Activated T-cell treated with anti-CD3 and anti-CD28 coated beads for 48 hours (primary cell): Measurements from ENCODE around the gene RAB5B.

Experiments
- DNase-seq: peaks from one replicate; pipeline ENCODE4 v3.0.0-alpha.2; 2020; ENCODE audit warnings: low read depth

Gene RAB5B

DNA sequence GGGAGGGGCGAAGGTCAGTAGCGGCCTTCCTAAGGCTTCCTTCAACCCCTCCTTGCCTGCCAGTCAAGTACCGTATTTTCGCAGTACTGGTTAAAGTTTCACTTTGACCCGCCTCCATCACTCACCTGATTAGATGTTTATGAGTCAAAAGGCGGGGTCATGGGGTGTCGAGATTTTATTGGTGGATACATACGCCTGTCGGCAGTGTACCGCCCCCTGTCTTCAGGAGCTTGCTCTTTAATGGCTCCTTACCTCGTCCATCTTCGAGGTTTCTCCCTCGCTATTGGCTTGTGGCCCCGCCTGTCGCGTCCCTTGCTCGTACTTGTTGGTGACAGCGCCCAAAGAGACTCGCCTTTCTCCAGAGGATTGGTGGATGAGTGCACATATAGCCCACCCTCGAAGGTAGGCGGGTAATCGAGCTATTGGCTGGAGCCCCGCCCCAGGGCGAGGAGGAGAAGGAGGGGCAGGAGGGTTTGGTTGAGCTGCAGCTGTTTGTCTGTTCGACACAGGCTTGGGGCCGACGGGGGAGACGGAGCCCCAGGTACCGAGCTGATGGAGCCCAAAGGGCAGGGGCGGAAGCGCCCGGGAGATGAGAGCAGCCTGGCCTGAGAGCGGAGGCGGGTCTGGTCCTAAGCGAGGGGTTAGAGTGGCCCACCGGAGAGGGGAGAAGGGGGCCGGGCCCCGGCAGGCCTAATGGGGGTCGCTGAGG is at the start of gene RAB5B:
RAB5B (plus strand) TSS at position 480 of the 709 bp plus-strand sequence. CDS start 12,883 bp downstream, outside the sequence.
- DNase-seq = peak; percentile 93

DNA sequence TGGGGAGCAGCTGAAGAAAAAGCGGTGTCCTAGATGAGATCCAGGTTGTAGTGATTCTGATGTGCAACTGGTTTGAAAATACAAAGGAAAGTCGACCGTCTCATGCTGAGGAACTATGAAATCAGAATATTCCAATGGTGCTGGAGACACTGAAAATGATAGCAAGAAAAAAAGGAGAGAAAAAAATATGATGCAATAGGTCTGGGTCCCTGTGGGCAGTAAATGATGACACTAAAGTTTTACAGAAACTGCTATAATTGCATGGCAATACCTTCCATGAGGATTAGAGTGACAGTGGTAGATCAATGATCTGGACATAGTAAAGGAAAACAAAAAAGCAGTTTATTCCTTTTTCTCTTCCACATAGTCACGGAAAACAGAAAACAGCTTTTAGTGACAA is 48.5 kb upstream of the RAB5B start:
- DNase-seq = no peak

DNA sequence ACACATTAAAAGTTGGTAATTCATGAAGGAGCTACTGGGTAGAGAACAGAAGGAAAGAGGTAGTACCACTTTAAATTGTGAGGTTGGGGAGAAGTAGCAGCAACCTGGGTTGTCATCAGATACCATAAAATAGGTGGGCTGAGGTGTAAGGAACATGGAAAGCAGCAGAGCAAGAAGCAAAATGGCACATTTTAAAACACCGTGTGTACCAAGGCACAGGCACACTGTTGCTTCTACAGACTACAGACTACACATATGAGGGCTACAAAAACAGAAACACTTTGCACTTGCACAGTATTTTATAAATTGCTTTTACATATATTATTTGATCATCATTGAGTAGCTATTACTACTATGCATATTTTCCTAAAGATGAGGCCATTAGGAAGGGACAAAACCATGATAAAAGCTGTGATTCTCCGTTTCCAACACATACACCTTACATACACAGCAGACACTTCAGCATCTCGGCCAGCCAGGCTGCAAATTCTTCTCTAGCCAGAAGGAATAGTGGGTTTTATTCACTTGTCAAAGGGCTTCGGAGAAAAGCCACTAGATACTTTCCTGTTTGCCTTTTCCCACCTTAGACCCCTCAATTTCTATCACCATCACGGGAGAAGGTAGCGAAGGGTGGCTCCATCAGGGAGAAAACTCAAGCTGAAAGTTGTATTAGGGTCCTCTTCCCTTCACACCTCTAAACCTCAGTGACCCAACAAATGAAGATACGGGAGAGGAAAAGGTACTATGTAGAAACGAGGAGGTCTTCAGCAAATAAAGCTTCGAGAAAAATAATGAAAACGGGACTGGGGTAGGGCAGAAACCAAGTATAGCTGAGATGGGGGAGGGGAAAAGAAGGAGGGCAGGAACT is 47.8 kb upstream of the RAB5B start:
- no peak for DNase-seq

DNA sequence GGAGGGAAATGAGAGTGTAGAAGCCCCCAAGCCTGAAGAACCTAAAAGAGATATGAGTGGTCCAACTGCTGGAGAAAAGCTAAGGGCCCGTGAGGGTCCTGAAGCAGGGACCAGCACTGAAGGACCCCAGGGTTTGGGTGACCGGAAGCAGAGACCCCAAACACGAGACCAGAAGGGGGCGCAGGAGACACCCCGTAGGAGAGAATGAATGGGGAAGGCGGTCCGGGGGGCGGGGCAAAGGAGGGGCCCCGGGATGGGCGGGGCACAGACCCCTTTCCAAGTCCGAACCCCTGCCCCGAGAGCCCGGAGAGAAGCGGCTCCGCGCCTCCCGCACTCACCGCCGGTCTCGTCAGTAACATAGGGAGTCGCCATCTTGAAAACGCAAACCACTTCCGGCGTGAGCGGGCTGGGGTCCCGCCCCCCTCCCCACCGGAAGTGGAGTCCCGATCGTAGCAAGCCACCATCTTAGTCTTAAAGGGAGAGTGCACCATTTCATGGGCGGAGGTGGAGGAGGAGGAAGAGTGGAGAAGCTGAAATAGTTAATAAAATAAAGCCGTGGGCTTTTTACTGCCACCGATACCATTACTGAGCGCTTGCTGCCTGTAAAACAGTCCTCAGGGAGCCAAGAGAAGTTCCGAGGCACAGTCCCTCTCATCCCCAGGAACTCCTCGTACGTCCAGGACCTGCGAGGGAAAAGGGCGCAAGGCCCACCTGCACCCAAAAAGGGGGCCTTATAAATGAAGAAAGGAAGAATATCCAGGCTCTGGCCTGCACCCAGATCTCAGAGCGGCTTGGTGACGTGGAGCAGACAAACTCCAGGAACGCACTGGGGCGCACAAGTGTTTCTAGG is 46.9 kb upstream of the RAB5B start:
- DNase-seq = peak; percentile 92

DNA sequence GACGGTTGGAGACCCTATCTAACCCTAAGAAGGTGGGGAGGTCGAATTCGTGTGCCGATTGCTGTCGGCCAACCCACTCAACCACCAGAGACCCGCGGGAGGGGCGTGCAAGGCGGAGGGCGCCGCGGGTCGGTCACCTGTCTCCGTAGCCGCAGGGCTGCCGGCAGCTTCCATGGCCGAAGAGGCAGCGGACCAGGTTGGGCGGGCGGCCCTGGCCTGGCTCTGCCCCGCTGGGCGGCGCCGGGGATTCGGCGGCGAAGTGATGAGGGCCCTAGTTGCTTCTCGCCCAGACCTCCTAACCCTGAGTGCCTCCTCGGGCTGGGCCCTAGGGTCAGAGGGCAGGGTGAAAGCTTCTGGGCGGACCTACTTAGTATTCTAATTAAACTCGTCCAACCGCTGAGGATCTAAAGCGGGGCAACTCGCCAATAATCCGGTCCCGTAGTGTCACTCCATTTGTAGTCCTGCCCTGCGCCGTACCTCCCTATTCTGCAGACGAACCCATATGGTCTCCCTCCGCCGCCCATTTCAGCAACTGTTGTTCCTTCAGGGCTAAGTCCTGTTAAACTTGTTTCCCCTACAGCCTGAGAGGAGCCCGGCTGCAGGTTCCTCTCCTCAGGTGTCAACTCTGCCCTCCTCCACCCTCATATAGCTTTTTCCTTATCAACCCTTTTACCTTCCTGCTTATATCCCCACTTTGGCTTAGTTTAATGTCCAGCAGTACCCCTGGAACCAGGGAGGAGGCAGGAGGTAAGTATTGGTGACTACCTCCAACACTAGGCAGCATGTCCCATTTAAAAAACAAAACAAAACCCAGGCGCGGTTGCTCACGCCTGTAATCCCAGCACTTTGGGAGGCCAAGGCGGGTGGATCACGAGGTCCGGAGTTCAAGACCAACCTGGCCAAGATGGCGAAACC is 46.0 kb upstream of the RAB5B start, which contains the start of gene PYM1:
PYM1 (minus strand) TSS at position 307 of the 915 bp plus-strand sequence; CDS start at position 174, 133 bp downstream.
- DNase-seq = peak; percentile 63

GRCh38 chr12:55929306-55929791 is 44.5 kb upstream of the RAB5B start:
- peak; percentile 81 for DNase-seq

DNA sequence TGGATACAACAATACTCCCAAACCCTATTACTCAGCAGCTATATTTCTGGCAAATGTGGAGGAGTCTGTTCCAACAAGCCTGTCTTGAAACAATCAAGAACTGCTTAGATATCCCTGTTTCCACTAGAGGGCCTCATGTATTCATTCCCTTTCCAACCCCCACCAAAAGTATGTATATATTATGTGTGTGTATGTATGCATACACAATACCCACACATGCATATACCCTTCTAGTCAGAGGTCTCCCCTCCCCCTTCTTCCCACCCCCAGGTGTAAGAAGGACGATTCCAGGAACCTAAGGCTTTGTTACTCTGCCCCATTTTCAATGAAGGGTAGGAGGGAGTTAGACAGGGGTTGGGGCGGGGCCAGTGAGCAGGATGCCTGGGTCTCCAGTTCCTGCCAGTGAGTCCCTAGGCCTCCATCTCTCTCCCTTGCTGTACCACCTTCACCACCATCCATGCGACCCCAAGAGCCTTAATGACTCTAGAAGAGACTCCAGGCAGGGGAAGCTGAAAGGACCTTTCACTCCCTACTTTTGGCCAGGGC is 43.0 kb upstream of the RAB5B start, which contains the start of gene DGKA:
DGKA (plus strand) TSS at position 392 of the 546 bp plus-strand sequence. CDS start 5,342 bp downstream, outside the sequence.
- peak; percentile 73 for DNase-seq

DNA sequence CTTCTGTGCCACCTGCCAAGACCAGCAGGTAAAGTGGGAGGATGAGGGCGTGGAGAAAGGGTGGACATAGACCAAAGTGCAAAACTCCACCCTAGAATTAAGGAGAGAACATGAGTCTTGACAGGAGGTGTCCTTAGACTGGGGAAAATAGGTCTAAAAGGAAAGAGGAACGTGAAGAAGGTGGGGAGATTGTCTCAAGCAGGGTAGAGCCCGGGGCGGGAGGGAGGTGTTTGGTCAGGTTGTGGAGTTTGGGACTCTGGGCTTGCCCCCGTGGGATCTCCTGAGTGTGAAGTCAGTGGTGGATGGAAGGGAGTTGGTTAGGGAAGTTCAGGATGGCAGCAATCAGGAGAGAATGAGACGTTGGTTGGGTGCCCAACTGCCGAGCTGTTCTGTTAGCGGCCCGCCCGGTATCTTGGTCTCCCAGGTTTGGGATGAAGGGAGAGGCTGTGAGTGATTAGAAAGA is 42.5 kb upstream of the RAB5B start:
- DNase-seq = no peak

- no peak for DNase-seq
Measured at GRCh38 chr12:55931780-55932550, 41.9 kb upstream of the RAB5B start.

DNA sequence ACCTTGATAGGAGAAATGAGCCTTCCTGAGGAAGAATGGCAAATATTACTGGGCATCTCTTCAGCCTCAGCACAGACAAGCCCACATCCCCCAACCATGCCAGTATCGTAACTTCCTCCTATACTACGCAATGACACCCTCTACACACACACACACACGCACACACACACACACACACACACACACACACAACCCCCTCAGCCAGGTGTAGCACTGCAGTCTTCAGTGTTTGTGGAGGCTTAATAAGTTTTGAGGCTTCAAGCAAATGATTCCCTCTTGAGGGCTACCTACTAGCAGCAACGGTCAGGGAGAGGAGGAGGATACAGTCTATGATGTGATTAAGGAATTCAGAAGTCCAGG is 41.3 kb upstream of the RAB5B start:
- no peak for DNase-seq

- no peak for DNase-seq
Measured at GRCh38 chr12:55933169-55933798, 40.6 kb upstream of the RAB5B start.

- DNase-seq = no peak
Measured at GRCh38 chr12:55933799-55934742, 39.8 kb upstream of the RAB5B start.

DNA sequence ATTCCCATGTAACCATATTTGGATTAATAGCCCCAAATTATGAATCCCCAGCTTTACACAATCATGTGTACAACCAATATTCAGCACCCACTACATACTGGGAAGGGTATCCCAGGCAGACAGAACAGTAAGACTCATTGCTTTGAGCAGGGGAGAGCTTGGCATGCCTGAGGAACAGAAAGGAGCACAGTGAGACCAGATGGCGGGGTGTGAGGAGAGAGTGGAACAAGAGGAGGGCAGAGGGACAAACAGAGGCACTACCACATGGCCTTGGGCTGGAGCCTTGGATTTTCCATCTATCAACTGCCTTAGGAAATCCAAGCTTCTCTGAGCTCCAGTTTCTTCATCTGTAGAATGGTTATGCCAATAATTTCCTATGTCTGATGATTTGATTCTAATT is 39.1 kb upstream of the RAB5B start:
- no peak for DNase-seq

GRCh38 chr12:55935738-55936151 is 38.1 kb upstream of the RAB5B start:
- peak; percentile 37 for DNase-seq

GRCh38 chr12:55937981-55938380 is 35.9 kb upstream of the RAB5B start:
- no peak for DNase-seq

DNA sequence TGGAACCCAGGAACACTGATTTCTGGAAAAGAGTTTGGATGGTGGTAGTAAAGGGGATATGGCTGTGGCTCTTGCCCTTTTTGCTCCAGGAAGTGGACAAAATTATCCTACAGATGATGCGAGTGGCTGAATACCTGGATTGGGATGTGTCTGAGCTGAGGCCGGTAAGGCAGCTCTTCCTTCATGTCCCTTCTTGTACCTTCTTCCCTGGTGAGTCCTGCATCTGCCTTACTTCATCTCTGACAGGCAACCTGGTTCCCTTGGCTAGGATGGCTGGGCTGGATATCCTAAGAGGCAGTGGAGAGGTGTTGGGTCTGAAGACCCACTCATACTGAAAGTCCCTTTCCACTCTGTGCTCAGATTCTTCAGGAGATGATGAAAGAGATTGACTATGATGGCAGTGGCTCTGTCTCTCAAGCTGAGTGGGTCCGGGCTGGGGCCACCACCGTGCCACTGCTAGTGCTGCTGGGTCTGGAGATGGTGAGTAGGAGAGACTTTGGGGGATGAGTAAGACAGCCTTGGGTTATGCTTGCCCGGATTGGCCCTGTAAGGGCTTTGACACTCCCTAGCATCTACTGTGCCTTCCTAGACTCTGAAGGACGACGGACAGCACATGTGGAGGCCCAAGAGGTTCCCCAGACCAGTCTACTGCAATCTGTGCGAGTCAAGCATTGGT is 34.9 kb upstream of the RAB5B start:
- DNase-seq = peak; percentile 38

- DNase-seq = peak; percentile 73
Measured at GRCh38 chr12:55940065-55940732, 33.7 kb upstream of the RAB5B start.
